Neural progenitor cell (in vitro differentiated cells): Measurements from ENCODE around the gene FAM20C. TPM values are rescaled to one million over a fixed set of nuclear protein-coding genes. Genes with fewer than 3 reads are reported as not detected.
A peak's percentile ranks its signal among the peaks of the same experiment; 100 is the strongest.

ENCODE experiments used
- DNase-seq: peaks from one replicate; pipeline ENCODE4 v3.0.0-alpha.2; 2016; ENCODE audit warnings: low spot score
- H2AFZ ChIP-seq: fragments of 200-600 bp; sonication (generic); replicated peaks from 2 replicates; pipeline ENCODE4 v1.6.1; 2016; ENCODE audit warnings: antibody characterized with exemption
- H3F3A ChIP-seq: fragments of 200-600 bp; sonication (generic); 2 replicates; pipeline ENCODE4 v1.6.1; 2016; ENCODE audit warnings: antibody characterized with exemption, low read depth
- H3K27ac ChIP-seq: fragments of 200-600 bp; sonication (generic); 2 replicates; pipeline ENCODE4 v1.5.1; 2016; ENCODE audit warnings: mild to moderate bottlenecking
- H3K27me3 ChIP-seq: fragments of 200-600 bp; sonication (generic); 2 replicates; pipeline ENCODE4 v1.6.1; 2016; ENCODE audit warnings: mild to moderate bottlenecking, moderate library complexity
- H3K36me3 ChIP-seq: fragments of 200-600 bp; sonication (generic); 2 replicates; pipeline ENCODE4 v1.5.1; 2016
- H3K4me1 ChIP-seq: fragments of 200-600 bp; sonication (generic); 2 replicates; pipeline ENCODE4 v1.6.1; 2016; ENCODE audit warnings: mixed run types
- H3K4me2 ChIP-seq: fragments of 200-600 bp; sonication (generic); 2 replicates; pipeline ENCODE4 v1.6.1; 2016
- H3K4me3 ChIP-seq: fragments of 200-600 bp; sonication (generic); 2 replicates; pipeline ENCODE4 v1.5.1; 2016
- H3K79me2 ChIP-seq: fragments of 200-600 bp; sonication (generic); 2 replicates; pipeline ENCODE4 v1.6.1; 2016; ENCODE audit warnings: low read depth
- H3K9ac ChIP-seq: fragments of 200-600 bp; sonication (generic); 2 replicates; pipeline ENCODE4 v1.6.1; 2016
- H3K9me3 ChIP-seq: fragments of 200-600 bp; sonication (generic); 2 replicates; pipeline ENCODE4 v1.5.1; 2016; ENCODE audit warnings: low read depth
- H4K20me1 ChIP-seq: fragments of 200-600 bp; sonication (generic); 2 replicates; pipeline ENCODE4 v1.6.1; 2016; ENCODE audit warnings: low read depth
- H3K27ac Mint-ChIP-seq: 3 replicates; pipeline ENCODE4 v1.8.0; 2021; ENCODE audit warnings: mixed read lengths
- H3K27me3 Mint-ChIP-seq: 2 replicates; pipeline ENCODE4 v1.8.0; 2022; ENCODE audit warnings: low read depth, mild to moderate bottlenecking, inconsistent platforms, moderate library complexity, mixed read lengths; ENCODE audit not compliant: insufficient read depth
- H3K36me3 Mint-ChIP-seq: 3 replicates; pipeline ENCODE4 v1.8.0; 2021; ENCODE audit warnings: mixed read lengths
- H3K4me1 Mint-ChIP-seq: 3 replicates; pipeline ENCODE4 v1.8.0; 2021; ENCODE audit warnings: mixed read lengths
- H3K4me3 Mint-ChIP-seq: 3 replicates; pipeline ENCODE4 v1.8.0; 2021; ENCODE audit warnings: mild to moderate bottlenecking, moderate library complexity, mixed read lengths
- H3K9me3 Mint-ChIP-seq: 3 replicates; pipeline ENCODE4 v1.8.0; 2020; ENCODE audit warnings: mixed read lengths
- CTCF ChIP-seq: fragments of 200-600 bp; sonication (generic); IDR thresholded peaks from 2 replicates; pipeline ENCODE4 v1.5.1; 2017; ENCODE audit warnings: antibody characterized with exemption, mild to moderate bottlenecking
- EZH2 ChIP-seq: fragments of 200-600 bp; sonication (generic); IDR thresholded peaks from 2 replicates; pipeline ENCODE4 v1.6.1; 2017; ENCODE audit warnings: antibody characterized with exemption, mild to moderate bottlenecking, moderate library complexity
- EZH2phosphoT487 ChIP-seq: fragments of 200-600 bp; sonication (generic); IDR thresholded peaks from 2 replicates; pipeline ENCODE4 v1.6.1; 2017; ENCODE audit warnings: antibody characterized with exemption
- total RNA-seq: library from RNA; depleted of rRNA; stranded (reverse); fragments of >200 nt; gene quantifications from 2 replicates; pipeline ENCODE4 v1.2.3, GENCODE V29; 2015; ENCODE audit warnings: low replicate concordance

Gene FAM20C
- total RNA-seq, 1 donor from 2014 or later, result 3.8 TPM

GRCh38 chr7:258476-259190 is 66.3 kb downstream of the FAM20C start:
- no peak for TF ChIP-seq EZH2
- TF ChIP-seq CTCF, result no peak
- no peak for TF ChIP-seq EZH2phosphoT487
- Histone ChIP-seq H3K36me3 (no peaks in the 10 kb centered on the region), H3K9ac (no peak overlapping the region), H4K20me1 (no peaks in the 10 kb centered on the region), H3F3A (peaks cover 8% of the 10 kb centered on the region), H3K4me3 (no peak overlapping the region), H3K4me2 (no peak overlapping the region), H2AFZ (no peak overlapping the region), H3K9me3 (peaks cover 5% of the 10 kb centered on the region), H3K27me3 (no peaks in the 10 kb centered on the region), H3K4me1 (no peaks in the 10 kb centered on the region), H3K79me2 (no peaks in the 10 kb centered on the region), H3K27ac (no peak overlapping the region)
- Mint-ChIP-seq H3K4me1 (peaks cover 2% of the 10 kb centered on the region), H3K27me3 (peaks cover 12% of the 10 kb centered on the region), H3K4me3 (no peak overlapping the region), H3K27ac (no peak overlapping the region), H3K36me3 (peaks cover 27% of the 10 kb centered on the region), H3K9me3 (peaks cover 21% of the 10 kb centered on the region)
- no peak for DNase-seq

GRCh38 chr7:259191-259505 is 66.8 kb downstream of the FAM20C start:
- H4K20me1 ChIP-seq, result no peaks in the 10 kb centered on the region
- Mint-ChIP-seq H3K9me3 (peaks cover 22% of the 10 kb centered on the region), H3K27me3 (peaks cover 12% of the 10 kb centered on the region), H3K27ac (peak overlapping the region; percentile 0), H3K4me3 (no peak overlapping the region), H3K36me3 (peaks cover 27% of the 10 kb centered on the region), H3K4me1 (peaks cover 2% of the 10 kb centered on the region)
- no peak overlapping the region for H2AFZ ChIP-seq
- H3K9me3 ChIP-seq, result peaks cover 5% of the 10 kb centered on the region
- no peak overlapping the region for H3K4me3 ChIP-seq
- H3K27me3 ChIP-seq, result no peaks in the 10 kb centered on the region
- H3K9ac ChIP-seq, result no peak overlapping the region
- no peak overlapping the region for H3K27ac ChIP-seq
- TF ChIP-seq EZH2phosphoT487 (no peak), EZH2 (no peak), CTCF (no peak)
- H3K79me2 ChIP-seq, result no peaks in the 10 kb centered on the region
- H3K36me3 ChIP-seq, result no peaks in the 10 kb centered on the region
- H3K4me2 ChIP-seq, result no peak overlapping the region
- H3F3A ChIP-seq, result peaks cover 8% of the 10 kb centered on the region
- H3K4me1 ChIP-seq, result no peaks in the 10 kb centered on the region
- no peak for DNase-seq

DNA sequence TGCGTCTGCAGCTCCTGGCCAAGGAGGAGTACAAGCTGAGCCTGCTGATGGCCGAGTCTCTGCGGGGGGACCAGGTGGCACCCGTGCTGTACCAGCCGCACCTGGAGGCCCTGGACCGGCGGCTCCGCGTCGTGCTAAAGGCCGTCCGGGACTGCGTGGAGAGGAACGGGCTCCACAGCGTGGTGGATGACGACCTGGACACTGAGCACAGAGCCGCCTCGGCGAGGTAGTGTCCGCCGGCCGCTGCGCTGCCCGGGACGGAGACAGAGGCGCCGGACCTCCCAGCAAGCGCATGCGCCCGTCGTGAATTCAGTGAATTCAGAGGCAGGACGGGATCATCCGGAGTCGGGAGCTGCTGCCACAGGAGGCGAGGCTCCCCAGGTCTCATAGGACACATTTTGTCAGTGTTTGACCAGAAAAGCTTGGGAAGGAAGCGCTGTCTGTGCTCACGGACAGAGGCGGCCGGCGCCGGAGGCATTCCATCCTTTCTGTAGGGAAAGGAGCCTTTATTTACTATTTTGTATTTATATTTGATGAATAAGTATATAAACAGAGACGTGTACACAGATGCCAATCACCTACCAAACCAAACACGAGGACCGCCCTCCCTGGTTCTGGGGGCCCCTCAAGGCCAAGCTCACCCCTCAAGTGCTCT is 67.5 kb downstream of the FAM20C start:
- H3K4me1 Mint-ChIP-seq, result peaks cover 4% of the 10 kb centered on the region
- Histone ChIP-seq H4K20me1 (no peaks in the 10 kb centered on the region), H3K9ac (no peak overlapping the region), H3K4me2 (no peak overlapping the region), H3K9me3 (peaks cover 5% of the 10 kb centered on the region), H2AFZ (no peak overlapping the region), H3F3A (peaks cover 8% of the 10 kb centered on the region), H3K27ac (no peak overlapping the region), H3K36me3 (no peaks in the 10 kb centered on the region), H3K27me3 (no peaks in the 10 kb centered on the region), H3K4me1 (no peaks in the 10 kb centered on the region), H3K79me2 (no peaks in the 10 kb centered on the region), H3K4me3 (no peak overlapping the region)
- DNase-seq, result no peak
- peaks cover 11% of the 10 kb centered on the region for H3K27me3 Mint-ChIP-seq
- TF ChIP-seq CTCF (no peak), EZH2 (no peak), EZH2phosphoT487 (no peak)
- H3K27ac Mint-ChIP-seq, result no peak overlapping the region
- no peak overlapping the region for H3K4me3 Mint-ChIP-seq
- H3K36me3 Mint-ChIP-seq, result peaks cover 21% of the 10 kb centered on the region
- H3K9me3 Mint-ChIP-seq, result peaks cover 21% of the 10 kb centered on the region
